SK-N-SH treated with all-trans-retinoic acid at 6 μM for 48 hours (cell line): ENCODE data around the gene ZNF70.

Experiments used
- ATAC-seq: fragments of 200-7000 bp; cut with Tn5 transposase; 3 replicates; pipeline ENCODE4 v1.9.1; 2020; ENCODE audit warnings: mild to moderate bottlenecking, moderate library complexity
- ARNTL ChIP-seq: fragments of 450-650 bp; formaldehyde crosslinking; IDR thresholded peaks from 2 replicates; pipeline ENCODE4 v1.5.0; 2020; ENCODE audit warnings: low read depth, mild to moderate bottlenecking, moderate library complexity, borderline replicate concordance
- BACH2 ChIP-seq: fragments of 250-450 bp; sonication (Bioruptor Pico); IDR thresholded peaks from 2 replicates; pipeline ENCODE4 v1.9.0; 2021; ENCODE audit warnings: mild to moderate bottlenecking, borderline replicate concordance
- CSDC2 ChIP-seq: fragments of 250-450 bp; sonication (Bioruptor Pico); IDR thresholded peaks from 2 replicates; pipeline ENCODE4 v1.5.0; 2020; ENCODE audit warnings: mild to moderate bottlenecking, moderate library complexity
- GLIS3 ChIP-seq: fragments of 250-450 bp; sonication (Bioruptor Pico); IDR thresholded peaks from 2 replicates; pipeline ENCODE4 v1.5.0; 2020; ENCODE audit warnings: mild to moderate bottlenecking, moderate library complexity
- ISL1 ChIP-seq: fragments of 250-450 bp; sonication (Bioruptor Pico); IDR thresholded peaks from 2 replicates; pipeline ENCODE4 v2.1.2; 2022; ENCODE audit warnings: mild to moderate bottlenecking, moderate library complexity
- OSR1 ChIP-seq: fragments of 250-450 bp; sonication (Bioruptor Pico); IDR thresholded peaks from 2 replicates; pipeline ENCODE4 v1.8.0; 2022; ENCODE audit warnings: moderate library complexity, mild to moderate bottlenecking, inconsistent platforms
- PPARA ChIP-seq: fragments of 250-450 bp; sonication (Bioruptor Pico); IDR thresholded peaks from 2 replicates; pipeline ENCODE4 v1.5.0; 2020; ENCODE audit warnings: mild to moderate bottlenecking, borderline replicate concordance
- SNAI2 ChIP-seq: fragments of 250-450 bp; sonication (Bioruptor Pico); IDR thresholded peaks from 2 replicates; pipeline ENCODE4 v1.5.0; 2020; ENCODE audit warnings: mild to moderate bottlenecking, moderate library complexity
- TCF4 ChIP-seq: fragments of 250-450 bp; sonication (Bioruptor Pico); IDR thresholded peaks from 2 replicates; pipeline ENCODE4 v1.8.0; 2021; ENCODE audit warnings: mild to moderate bottlenecking, moderate library complexity, borderline replicate concordance
- TOX ChIP-seq: fragments of 250-450 bp; sonication (Bioruptor Pico); IDR thresholded peaks from 2 replicates; pipeline ENCODE4 v1.8.0; 2021; ENCODE audit warnings: mild to moderate bottlenecking, moderate library complexity, borderline replicate concordance
- ZC3H10 ChIP-seq: fragments of 250-450 bp; sonication (Bioruptor Pico); IDR thresholded peaks from 2 replicates; pipeline ENCODE4 v1.5.1; 2021; ENCODE audit warnings: mild to moderate bottlenecking, moderate library complexity
- ZFP3 ChIP-seq: fragments of 250-450 bp; sonication (Bioruptor Pico); IDR thresholded peaks from 2 replicates; pipeline ENCODE4 v1.5.0; 2020; ENCODE audit warnings: mild to moderate bottlenecking, moderate library complexity
- ZFP30 ChIP-seq: fragments of 450-650 bp; formaldehyde crosslinking; IDR thresholded peaks from 2 replicates; pipeline ENCODE4 v1.5.0; 2022; ENCODE audit warnings: mild to moderate bottlenecking, moderate library complexity
- ZNF565 ChIP-seq: fragments of 450-650 bp; formaldehyde crosslinking; conservative IDR thresholded peaks from 2 replicates; pipeline ENCODE4 v1.5.0; 2020; ENCODE audit warnings: low read depth, mild to moderate bottlenecking, moderate library complexity
- ZNF70 ChIP-seq: fragments of 450-650 bp; formaldehyde crosslinking; IDR thresholded peaks from 2 replicates; pipeline ENCODE4 v1.5.0; 2020; ENCODE audit warnings: mild to moderate bottlenecking, moderate library complexity
- ZNF8 ChIP-seq: fragments of 450-650 bp; formaldehyde crosslinking; IDR thresholded peaks from 2 replicates; pipeline ENCODE4 v1.5.0; 2020; ENCODE audit warnings: mild to moderate bottlenecking, moderate library complexity
- TF ChIP-seq, protein P1 (sequence below): fragments of 250-450 bp; sonication (Bioruptor Pico); IDR thresholded peaks from 2 replicates; pipeline ENCODE4 v1.8.0; 2021; ENCODE audit warnings: low read depth, mild to moderate bottlenecking, moderate library complexity, borderline replicate concordance
- TF ChIP-seq, protein P2 (sequence below): fragments of 250-450 bp; sonication (Bioruptor Pico); IDR thresholded peaks from 2 replicates; pipeline ENCODE4 v1.5.0; 2020; ENCODE audit warnings: mild to moderate bottlenecking, moderate library complexity
- TF ChIP-seq, protein P3 (sequence below): fragments of 250-450 bp; sonication (Bioruptor Pico); IDR thresholded peaks from 2 replicates; pipeline ENCODE4 v1.8.0; 2020; ENCODE audit warnings: mild to moderate bottlenecking, moderate library complexity, borderline replicate concordance
- TF ChIP-seq, protein P4 (sequence below): fragments of 250-450 bp; sonication (Bioruptor Pico); IDR thresholded peaks from 2 replicates; pipeline ENCODE4 v1.5.1; 2021; ENCODE audit warnings: mild to moderate bottlenecking, moderate library complexity
- TF ChIP-seq, protein P5 (sequence below): fragments of 250-450 bp; sonication (Bioruptor Pico); IDR thresholded peaks from 2 replicates; pipeline ENCODE4 v1.5.1; 2020; ENCODE audit warnings: low read depth, mild to moderate bottlenecking, moderate library complexity

Gene ZNF70

DNA sequence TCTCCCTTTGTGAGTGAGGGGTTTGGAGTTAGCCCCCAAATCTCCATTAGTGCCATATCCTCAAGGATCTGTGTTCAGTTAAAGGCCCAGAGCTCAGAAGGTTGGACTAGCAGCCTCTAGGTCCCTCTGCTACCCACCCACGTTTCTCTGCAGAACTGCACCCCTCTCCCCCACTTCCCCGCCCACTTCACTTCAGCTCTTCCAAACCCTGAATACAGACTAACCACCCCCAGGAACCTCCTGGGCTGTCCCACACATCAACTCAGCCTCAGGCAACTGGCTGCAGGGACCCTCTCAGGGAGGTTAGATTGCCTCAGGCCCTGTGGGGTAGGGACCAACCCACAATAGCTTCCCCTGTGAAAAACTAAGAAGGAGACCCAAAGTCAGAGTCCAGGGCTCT, 2.5 kb upstream of the ZNF70 start (continued):
- TF ChIP-seq, protein P1, sequence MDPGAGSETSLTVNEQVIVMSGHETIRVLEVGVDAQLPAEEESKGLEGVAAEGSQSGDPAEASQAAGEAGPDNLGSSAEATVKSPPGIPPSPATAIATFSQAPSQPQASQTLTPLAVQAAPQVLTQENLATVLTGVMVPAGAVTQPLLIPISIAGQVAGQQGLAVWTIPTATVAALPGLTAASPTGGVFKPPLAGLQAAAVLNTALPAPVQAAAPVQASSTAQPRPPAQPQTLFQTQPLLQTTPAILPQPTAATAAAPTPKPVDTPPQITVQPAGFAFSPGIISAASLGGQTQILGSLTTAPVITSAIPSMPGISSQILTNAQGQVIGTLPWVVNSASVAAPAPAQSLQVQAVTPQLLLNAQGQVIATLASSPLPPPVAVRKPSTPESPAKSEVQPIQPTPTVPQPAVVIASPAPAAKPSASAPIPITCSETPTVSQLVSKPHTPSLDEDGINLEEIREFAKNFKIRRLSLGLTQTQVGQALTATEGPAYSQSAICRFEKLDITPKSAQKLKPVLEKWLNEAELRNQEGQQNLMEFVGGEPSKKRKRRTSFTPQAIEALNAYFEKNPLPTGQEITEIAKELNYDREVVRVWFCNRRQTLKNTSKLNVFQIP (CRISPR knock-in tag) = no peak

DNA sequence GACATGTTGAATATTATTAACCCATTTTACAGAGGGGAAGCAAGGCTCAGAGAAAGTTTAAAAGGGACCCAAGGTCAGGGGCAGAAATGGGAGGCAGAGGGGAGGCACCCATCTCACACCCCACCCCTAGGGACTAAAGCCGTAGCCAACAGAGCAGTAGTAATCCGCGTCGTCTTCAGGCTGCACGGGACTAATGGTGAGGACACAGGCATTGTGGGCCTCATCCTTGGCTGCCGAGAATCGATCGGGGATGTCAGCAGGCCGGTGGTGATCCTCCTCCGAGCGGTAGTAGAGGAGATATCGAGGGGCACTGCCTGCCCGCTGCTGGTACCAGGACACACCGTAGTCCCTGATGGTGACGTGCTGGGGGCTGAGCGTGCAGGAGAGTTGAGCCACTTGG, 1.8 kb upstream of the ZNF70 start:
- no peak for ATAC-seq
- no peak for TF ChIP-seq CSDC2
- no peak for TF ChIP-seq BACH2 (CRISPR knock-in tag)
- TF ChIP-seq ZNF70 (CRISPR knock-in tag) = no peak
- TF ChIP-seq ZNF565 = no peak
- TF ChIP-seq, protein P2, sequence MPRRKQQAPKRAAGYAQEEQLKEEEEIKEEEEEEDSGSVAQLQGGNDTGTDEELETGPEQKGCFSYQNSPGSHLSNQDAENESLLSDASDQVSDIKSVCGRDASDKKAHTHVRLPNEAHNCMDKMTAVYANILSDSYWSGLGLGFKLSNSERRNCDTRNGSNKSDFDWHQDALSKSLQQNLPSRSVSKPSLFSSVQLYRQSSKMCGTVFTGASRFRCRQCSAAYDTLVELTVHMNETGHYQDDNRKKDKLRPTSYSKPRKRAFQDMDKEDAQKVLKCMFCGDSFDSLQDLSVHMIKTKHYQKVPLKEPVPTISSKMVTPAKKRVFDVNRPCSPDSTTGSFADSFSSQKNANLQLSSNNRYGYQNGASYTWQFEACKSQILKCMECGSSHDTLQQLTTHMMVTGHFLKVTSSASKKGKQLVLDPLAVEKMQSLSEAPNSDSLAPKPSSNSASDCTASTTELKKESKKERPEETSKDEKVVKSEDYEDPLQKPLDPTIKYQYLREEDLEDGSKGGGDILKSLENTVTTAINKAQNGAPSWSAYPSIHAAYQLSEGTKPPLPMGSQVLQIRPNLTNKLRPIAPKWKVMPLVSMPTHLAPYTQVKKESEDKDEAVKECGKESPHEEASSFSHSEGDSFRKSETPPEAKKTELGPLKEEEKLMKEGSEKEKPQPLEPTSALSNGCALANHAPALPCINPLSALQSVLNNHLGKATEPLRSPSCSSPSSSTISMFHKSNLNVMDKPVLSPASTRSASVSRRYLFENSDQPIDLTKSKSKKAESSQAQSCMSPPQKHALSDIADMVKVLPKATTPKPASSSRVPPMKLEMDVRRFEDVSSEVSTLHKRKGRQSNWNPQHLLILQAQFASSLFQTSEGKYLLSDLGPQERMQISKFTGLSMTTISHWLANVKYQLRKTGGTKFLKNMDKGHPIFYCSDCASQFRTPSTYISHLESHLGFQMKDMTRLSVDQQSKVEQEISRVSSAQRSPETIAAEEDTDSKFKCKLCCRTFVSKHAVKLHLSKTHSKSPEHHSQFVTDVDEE (CRISPR knock-in tag) = no peak
- TF ChIP-seq TCF4 (CRISPR knock-in tag) = no peak
- TF ChIP-seq SNAI2 = no peak
- TF ChIP-seq, protein P3, sequence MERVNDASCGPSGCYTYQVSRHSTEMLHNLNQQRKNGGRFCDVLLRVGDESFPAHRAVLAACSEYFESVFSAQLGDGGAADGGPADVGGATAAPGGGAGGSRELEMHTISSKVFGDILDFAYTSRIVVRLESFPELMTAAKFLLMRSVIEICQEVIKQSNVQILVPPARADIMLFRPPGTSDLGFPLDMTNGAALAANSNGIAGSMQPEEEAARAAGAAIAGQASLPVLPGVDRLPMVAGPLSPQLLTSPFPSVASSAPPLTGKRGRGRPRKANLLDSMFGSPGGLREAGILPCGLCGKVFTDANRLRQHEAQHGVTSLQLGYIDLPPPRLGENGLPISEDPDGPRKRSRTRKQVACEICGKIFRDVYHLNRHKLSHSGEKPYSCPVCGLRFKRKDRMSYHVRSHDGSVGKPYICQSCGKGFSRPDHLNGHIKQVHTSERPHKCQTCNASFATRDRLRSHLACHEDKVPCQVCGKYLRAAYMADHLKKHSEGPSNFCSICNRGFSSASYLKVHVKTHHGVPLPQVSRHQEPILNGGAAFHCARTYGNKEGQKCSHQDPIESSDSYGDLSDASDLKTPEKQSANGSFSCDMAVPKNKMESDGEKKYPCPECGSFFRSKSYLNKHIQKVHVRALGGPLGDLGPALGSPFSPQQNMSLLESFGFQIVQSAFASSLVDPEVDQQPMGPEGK (CRISPR knock-in tag) = no peak
- TF ChIP-seq PPARA (CRISPR knock-in tag) = no peak
- no peak for TF ChIP-seq ZC3H10
- TF ChIP-seq ARNTL (CRISPR knock-in tag) = no peak
- TF ChIP-seq ZFP30 (CRISPR knock-in tag) = no peak
- TF ChIP-seq, protein P4, sequence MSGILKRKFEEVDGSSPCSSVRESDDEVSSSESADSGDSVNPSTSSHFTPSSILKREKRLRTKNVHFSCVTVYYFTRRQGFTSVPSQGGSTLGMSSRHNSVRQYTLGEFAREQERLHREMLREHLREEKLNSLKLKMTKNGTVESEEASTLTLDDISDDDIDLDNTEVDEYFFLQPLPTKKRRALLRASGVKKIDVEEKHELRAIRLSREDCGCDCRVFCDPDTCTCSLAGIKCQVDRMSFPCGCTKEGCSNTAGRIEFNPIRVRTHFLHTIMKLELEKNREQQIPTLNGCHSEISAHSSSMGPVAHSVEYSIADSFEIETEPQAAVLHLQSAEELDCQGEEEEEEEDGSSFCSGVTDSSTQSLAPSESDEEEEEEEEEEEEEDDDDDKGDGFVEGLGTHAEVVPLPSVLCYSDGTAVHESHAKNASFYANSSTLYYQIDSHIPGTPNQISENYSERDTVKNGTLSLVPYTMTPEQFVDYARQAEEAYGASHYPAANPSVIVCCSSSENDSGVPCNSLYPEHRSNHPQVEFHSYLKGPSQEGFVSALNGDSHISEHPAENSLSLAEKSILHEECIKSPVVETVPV (CRISPR knock-in tag) = no peak
- no peak for TF ChIP-seq TOX
- no peak for TF ChIP-seq ISL1 (CRISPR knock-in tag)
- TF ChIP-seq, protein P1 (CRISPR knock-in tag) = no peak
- TF ChIP-seq ZNF8 (CRISPR knock-in tag) = no peak
- TF ChIP-seq, protein P5, sequence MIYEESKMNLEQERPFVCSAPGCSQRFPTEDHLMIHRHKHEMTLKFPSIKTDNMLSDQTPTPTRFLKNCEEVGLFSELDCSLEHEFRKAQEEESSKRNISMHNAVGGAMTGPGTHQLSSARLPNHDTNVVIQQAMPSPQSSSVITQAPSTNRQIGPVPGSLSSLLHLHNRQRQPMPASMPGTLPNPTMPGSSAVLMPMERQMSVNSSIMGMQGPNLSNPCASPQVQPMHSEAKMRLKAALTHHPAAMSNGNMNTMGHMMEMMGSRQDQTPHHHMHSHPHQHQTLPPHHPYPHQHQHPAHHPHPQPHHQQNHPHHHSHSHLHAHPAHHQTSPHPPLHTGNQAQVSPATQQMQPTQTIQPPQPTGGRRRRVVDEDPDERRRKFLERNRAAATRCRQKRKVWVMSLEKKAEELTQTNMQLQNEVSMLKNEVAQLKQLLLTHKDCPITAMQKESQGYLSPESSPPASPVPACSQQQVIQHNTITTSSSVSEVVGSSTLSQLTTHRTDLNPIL (CRISPR knock-in tag) = no peak
- no peak for TF ChIP-seq OSR1 (CRISPR knock-in tag)

DNA sequence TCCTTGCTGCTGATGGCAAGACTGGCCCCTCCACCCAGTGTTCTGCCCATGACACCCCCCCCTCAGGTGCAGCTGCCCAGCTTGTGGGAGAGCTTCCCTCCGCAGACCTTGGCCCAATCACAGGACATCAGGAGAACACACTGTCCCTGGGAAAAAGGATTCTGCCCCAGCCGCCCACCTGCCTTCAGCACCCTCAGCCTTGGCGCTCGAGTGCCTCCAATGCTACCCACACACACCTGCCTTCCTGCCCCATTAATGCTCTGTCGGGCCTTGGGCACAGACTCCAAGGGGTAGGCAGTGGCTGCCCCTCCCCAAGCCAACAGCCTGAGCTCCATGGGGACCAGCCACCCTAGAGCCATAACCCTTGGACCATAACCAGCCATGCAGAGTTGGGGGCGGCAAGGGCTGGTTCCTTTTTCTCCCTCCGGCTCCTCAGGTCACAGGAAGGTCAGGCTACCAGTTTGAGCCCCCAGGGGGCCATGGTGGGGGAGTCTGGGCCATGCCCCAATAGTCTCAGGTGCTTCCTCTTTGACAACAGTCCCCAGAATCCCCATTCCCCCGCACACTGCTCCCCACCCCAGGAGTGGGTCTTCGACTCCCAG, 1.3 kb upstream of the ZNF70 start:
- ATAC-seq = no peak
- TF ChIP-seq ZNF565 = no peak
- no peak for TF ChIP-seq ARNTL (CRISPR knock-in tag)
- TF ChIP-seq ZFP3 = no peak
- no peak for TF ChIP-seq TOX
- TF ChIP-seq, protein P4 (CRISPR knock-in tag) = no peak
- TF ChIP-seq ZNF70 (CRISPR knock-in tag) = no peak
- TF ChIP-seq, protein P3 (CRISPR knock-in tag) = no peak
- TF ChIP-seq, protein P5 (CRISPR knock-in tag) = no peak
- no peak for TF ChIP-seq GLIS3 (CRISPR knock-in tag)
- no peak for TF ChIP-seq ZNF8 (CRISPR knock-in tag)
- TF ChIP-seq BACH2 (CRISPR knock-in tag) = no peak
- TF ChIP-seq OSR1 (CRISPR knock-in tag) = no peak
- no peak for TF ChIP-seq ISL1 (CRISPR knock-in tag)
